ENCODE data around the gene RHOT1. TPM values are rescaled to one million over a fixed set of nuclear protein-coding genes. Genes with fewer than 3 reads are reported as not detected.
"Not testable (repeated sequence)": the region's sequence is repeated elsewhere in the genome, so short reads cannot be mapped to it uniquely, and the experiment has no call there.

Gene RHOT1
- total and polyA plus RNA-seq, 2 donors (not counting 3 experiments of a cell fraction or from before 2014, with no cell fraction given): 23.5 to 28.8 TPM

GRCh38 chr17:32114536-32114935, 27.8 kb upstream of the RHOT1 start:
- dilution Hi-C loops (cut with MboI; ENCODE audit: extremely low pct_ligation_motif_present, low sequenced_read_pairs): no loop called here
- no peak for TF ChIP-seq POLR2AphosphoS5 (IDR thresholded peaks at IDR 0.05; ENCODE audit: insufficient read depth, low read depth, low read length)
- no peak for TF ChIP-seq EZH2 (IDR thresholded peaks at IDR 0.05; ENCODE audit: borderline replicate concordance, low read depth, low read length, severe bottlenecking)
- TF ChIP-seq POLR2A (IDR thresholded peaks at IDR 0.05; ENCODE audit: low read depth, low read length): no peak
- no peak for TF ChIP-seq FOS (IDR thresholded peaks at IDR 0.05; ENCODE audit: borderline replicate concordance, insufficient read depth, low read length)
- no peak for TF ChIP-seq JUN (IDR thresholded peaks at IDR 0.05; ENCODE audit: borderline replicate concordance, insufficient read depth, insufficient read length, low read depth)
- TF ChIP-seq MYC (IDR thresholded peaks at IDR 0.05; ENCODE audit: low read depth, low read length): no peak
- TF ChIP-seq, protein P1, sequence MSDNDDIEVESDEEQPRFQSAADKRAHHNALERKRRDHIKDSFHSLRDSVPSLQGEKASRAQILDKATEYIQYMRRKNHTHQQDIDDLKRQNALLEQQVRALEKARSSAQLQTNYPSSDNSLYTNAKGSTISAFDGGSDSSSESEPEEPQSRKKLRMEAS (IDR thresholded peaks at IDR 0.05; ENCODE audit: insufficient read depth, insufficient read length): no peak
- TF ChIP-seq, protein P2, sequence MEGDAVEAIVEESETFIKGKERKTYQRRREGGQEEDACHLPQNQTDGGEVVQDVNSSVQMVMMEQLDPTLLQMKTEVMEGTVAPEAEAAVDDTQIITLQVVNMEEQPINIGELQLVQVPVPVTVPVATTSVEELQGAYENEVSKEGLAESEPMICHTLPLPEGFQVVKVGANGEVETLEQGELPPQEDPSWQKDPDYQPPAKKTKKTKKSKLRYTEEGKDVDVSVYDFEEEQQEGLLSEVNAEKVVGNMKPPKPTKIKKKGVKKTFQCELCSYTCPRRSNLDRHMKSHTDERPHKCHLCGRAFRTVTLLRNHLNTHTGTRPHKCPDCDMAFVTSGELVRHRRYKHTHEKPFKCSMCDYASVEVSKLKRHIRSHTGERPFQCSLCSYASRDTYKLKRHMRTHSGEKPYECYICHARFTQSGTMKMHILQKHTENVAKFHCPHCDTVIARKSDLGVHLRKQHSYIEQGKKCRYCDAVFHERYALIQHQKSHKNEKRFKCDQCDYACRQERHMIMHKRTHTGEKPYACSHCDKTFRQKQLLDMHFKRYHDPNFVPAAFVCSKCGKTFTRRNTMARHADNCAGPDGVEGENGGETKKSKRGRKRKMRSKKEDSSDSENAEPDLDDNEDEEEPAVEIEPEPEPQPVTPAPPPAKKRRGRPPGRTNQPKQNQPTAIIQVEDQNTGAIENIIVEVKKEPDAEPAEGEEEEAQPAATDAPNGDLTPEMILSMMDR (IDR thresholded peaks at IDR 0.05; ENCODE audit: extremely low read depth in 1 of 2, insufficient read depth in 1 of 2, low read depth in 1 of 2, low read length in 2 of 2): no peak
- no peak for TF ChIP-seq GATA2 (IDR thresholded peaks at IDR 0.05; ENCODE audit: insufficient read depth, insufficient read length, low read depth, low read length)
- Histone ChIP-seq H3K4me3 (replicated peaks in 1 of 3; ENCODE audit: insufficient read depth in 1 of 3, low read depth in 1 of 3, low read length in 3 of 3) (no peak overlapping the region), H3K36me3 (ENCODE audit: control insufficient read depth in 2 of 2, extremely low read depth in 1 of 2, insufficient read depth in 2 of 2, low read length in 2 of 2) (no peaks in the 10 kb centered on the region), H3K79me2 (ENCODE audit: control insufficient read depth, insufficient read depth, low read length) (no peaks in the 10 kb centered on the region), H3K9me3 (replicated peaks; ENCODE audit: control insufficient read depth, insufficient read depth, low read length) (no peaks in the 10 kb centered on the region), H3K4me2 (ENCODE audit: insufficient read depth, low read length) (no peak overlapping the region), H3K27ac (ENCODE audit: insufficient read depth, low read depth, low read length) (no peak overlapping the region), H3K9ac (replicated peaks; ENCODE audit: extremely low read depth, insufficient read depth, low read length) (no peak overlapping the region), H3K9me1 (replicated peaks; ENCODE audit: control insufficient read depth, extremely low read depth, insufficient read depth, low read length) (no peaks in the 10 kb centered on the region), H2AFZ (ENCODE audit: low read depth, low read length) (no peak overlapping the region), H3K4me1 (ENCODE audit: control insufficient read depth, extremely low read depth, insufficient read depth, low read length) (peaks cover 6% of the 10 kb centered on the region), H4K20me1 (replicated peaks; ENCODE audit: control insufficient read depth, extremely low read depth, insufficient read depth, low read length) (no peaks in the 10 kb centered on the region), H3K27me3 (ENCODE audit: control insufficient read depth in 2 of 2, insufficient read depth in 2 of 2, low read length in 2 of 2) (no peaks in the 10 kb centered on the region)
- no TSS peak for BruUV-seq (replicated peaks)
- intact Hi-C loops (cut with micrococcal nuclease): no loop called here
- ChIA-PET CTCF (no interaction called here), POLR2A (no interaction called here)
- DNase-seq (ENCODE audit: low read depth, low spot score) (no peak), FAIRE-seq (no peak)

DNA sequence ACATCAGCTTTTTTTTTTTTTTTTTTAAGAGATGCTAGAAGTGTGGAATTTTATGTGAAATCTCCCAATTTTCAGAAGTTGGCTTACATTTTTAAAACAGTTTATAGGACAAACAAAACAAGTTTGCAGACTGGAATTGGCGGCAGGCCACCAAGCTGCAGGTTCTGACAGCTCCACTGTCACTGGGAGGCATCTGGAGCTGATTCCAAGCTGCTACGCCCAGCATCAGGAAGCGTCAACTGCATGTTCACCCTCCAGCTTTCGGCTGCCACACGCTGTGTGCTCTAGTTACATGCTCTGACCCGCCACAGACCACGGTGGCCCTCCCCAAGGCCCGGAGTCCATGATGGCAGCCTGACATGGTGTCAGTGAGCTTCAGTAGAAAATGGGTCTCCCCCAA, 26.8 kb upstream of the RHOT1 start:
- intact Hi-C loops (cut with micrococcal nuclease); POLR2A ChIA-PET; H3K4me3 ChIP-seq (replicated peaks in 1 of 3; ENCODE audit: insufficient read depth in 1 of 3, low read depth in 1 of 3, low read length in 3 of 3); BruUV-seq (replicated peaks); dilution Hi-C loops (cut with MboI; ENCODE audit: extremely low pct_ligation_motif_present, low sequenced_read_pairs); CTCF ChIA-PET; H3K4me2 ChIP-seq (ENCODE audit: insufficient read depth, low read length); FAIRE-seq; H3K9me3 ChIP-seq (replicated peaks; ENCODE audit: control insufficient read depth, insufficient read depth, low read length); DNase-seq (ENCODE audit: low read depth, low spot score); H3K4me1 ChIP-seq (ENCODE audit: control insufficient read depth, extremely low read depth, insufficient read depth, low read length); H3K27me3 ChIP-seq (ENCODE audit: control insufficient read depth in 2 of 2, insufficient read depth in 2 of 2, low read length in 2 of 2); H3K9me1 ChIP-seq (replicated peaks; ENCODE audit: control insufficient read depth, extremely low read depth, insufficient read depth, low read length); H3K9ac ChIP-seq (replicated peaks; ENCODE audit: extremely low read depth, insufficient read depth, low read length); H4K20me1 ChIP-seq (replicated peaks; ENCODE audit: control insufficient read depth, extremely low read depth, insufficient read depth, low read length); H2AFZ ChIP-seq (ENCODE audit: low read depth, low read length); H3K27ac ChIP-seq (ENCODE audit: insufficient read depth, low read depth, low read length); H3K36me3 ChIP-seq (ENCODE audit: control insufficient read depth in 2 of 2, extremely low read depth in 1 of 2, insufficient read depth in 2 of 2, low read length in 2 of 2); H3K79me2 ChIP-seq (ENCODE audit: control insufficient read depth, insufficient read depth, low read length): not testable (repeated sequence)

All from endothelial cell of umbilical vein (primary cell).